Coronary artery (tissue), 2 donors: ENCODE measurements around the gene GBF1.

Experiments
- DNase-seq: peaks from one replicate; pipeline ENCODE4 v3.0.0-alpha.2; 2017; ENCODE audit warnings: low spot score
- H3K27ac ChIP-seq, 2 donors: fragments of 200-600 bp; sonication (generic); one replicate each; pipeline ENCODE4 v1.5.1; 2016 to 2019
- H3K4me3 ChIP-seq: fragments of 200-600 bp; sonication (generic); 2 replicates; pipeline ENCODE4 v1.5.1; 2016; ENCODE audit warnings: mild to moderate bottlenecking, moderate library complexity
- CTCF ChIP-seq: fragments of 200-600 bp; sonication (generic); IDR thresholded peaks from one replicate; pipeline ENCODE4 v1.5.1; 2019; ENCODE audit warnings: antibody characterized with exemption

Gene GBF1

GRCh38 chr10:102393411-102394078 lies 148.2 kb downstream of the GBF1 start:
- no peak for DNase-seq
- H3K27ac ChIP-seq = peak overlapping the region; percentile 97 to 98
- H3K4me3 ChIP-seq = peak overlapping the region; percentile 90
- TF ChIP-seq CTCF = peak; percentile 90

DNA sequence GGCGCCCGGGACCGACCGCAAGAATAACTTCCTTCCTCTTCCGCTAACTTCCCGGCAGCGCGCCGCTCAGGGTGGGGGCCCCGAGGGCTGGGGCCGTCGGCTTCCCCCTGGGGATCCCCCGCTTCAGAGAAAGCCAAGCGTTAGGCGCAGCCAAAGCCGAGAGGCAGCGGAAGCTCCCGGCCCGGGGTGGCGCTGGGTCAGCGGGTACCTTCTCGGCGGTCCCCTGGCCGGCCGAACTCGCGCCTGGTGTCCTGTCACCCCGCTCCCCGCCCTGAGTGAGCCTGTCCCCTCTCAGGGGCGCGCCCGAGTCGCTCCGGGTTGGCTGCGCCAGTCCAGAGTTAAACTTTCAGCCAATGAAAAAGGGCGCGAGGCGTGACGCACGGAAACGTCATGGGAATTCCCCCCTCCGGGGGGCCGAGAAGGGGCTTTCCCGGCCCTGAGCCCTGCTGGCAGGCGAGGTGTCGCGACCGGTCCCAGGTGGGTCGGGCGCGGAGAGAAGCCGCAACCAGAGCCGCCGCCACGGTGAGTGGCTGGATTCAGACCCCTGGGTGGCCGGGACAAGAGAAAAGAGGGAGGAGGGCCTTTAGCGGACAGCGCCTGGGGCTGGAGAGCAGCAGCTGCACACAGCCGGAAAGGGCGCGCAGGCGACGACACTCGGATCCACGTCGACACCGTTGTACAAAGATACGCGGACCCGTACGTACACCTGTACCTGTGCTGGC lies 148.9 kb downstream of the GBF1 start:
- DNase-seq = peak; percentile 96
- peak overlapping the region; percentile 97 to 98 for H3K27ac ChIP-seq
- H3K4me3 ChIP-seq = peak overlapping the region; percentile 90
- TF ChIP-seq CTCF = peak; percentile 36

GRCh38 chr10:102394801-102395399 lies 149.6 kb downstream of the GBF1 start:
- TF ChIP-seq CTCF = no peak
- DNase-seq = no peak
- H3K4me3 ChIP-seq = peak overlapping the region; percentile 90
- peak overlapping the region; percentile 97 to 98 for H3K27ac ChIP-seq

DNA sequence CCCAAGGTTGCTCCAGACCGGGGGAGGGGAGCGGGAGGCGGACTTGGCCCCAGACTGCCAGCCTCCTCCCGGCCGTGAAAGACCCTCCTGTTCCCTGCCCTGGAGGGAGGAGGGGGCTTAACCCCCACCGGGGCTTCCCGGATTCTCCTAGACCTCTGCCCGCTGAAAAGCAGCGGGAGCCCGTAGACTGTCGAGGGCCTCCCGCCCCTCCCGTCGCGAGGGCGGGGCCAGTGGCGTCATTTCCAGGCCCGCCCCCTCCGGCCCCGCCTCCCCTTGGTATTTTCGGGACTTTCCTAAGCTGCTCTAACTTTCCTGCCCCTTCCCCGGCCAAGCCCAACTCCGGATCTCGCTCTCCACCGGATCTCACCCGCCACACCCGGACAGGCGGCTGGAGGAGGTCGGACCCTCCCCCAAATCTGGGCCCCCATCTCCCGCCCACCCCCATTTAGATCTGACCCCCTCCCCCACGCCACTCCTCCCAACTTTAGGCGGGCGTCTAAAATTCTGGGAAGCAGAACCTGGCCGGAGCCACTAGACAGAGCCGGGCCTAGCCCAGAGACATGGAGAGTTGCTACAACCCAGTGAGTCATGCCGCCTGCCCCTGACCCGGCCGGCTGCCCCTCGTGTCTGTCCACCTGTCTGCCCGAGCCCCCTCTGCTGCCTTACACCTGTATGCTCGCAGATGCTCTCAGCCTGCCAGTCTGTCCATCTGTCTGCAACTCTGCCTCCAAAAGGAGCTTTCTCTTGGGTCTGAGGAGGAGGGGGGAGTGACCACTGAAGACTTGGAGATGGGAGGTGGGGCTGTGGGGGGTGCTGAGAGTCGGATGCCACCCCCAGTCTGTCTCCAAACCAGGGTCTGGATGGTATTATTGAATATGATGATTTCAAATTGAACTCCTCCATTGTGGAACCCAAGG lies 150.3 kb downstream of the GBF1 start, which contains the start of gene NFKB2:
Gene NFKB2, plus strand, starts transcription at position 306 of the 917 bp plus-strand sequence. Its CDS starts 255 bp downstream, at position 561.
- no peak for TF ChIP-seq CTCF
- Histone ChIP-seq H3K4me3 (peak within 1 kb of the TSS; percentile 90), H3K27ac (peak within 1 kb of the TSS; percentile 97 to 98)
- DNase-seq = peak; percentile 93

GRCh38 chr10:102396317-102396650 lies 151.0 kb downstream of the GBF1 start:
- no peak for DNase-seq
- H3K4me3 ChIP-seq = peak overlapping the region; percentile 90
- TF ChIP-seq CTCF = no peak

DNA sequence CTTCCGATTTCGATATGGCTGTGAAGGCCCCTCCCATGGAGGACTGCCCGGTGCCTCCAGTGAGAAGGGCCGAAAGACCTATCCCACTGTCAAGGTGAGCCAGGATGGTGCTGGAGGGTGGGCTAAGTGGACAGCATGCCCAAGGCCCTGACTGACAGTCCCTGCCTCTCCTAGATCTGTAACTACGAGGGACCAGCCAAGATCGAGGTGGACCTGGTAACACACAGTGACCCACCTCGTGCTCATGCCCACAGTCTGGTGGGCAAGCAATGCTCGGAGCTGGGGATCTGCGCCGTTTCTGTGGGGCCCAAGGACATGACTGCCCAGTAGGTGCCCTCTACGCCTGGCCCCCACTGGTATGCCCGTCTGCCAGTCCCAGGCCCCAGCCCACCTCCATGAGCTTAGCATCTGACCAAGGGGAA lies 151.4 kb downstream of the GBF1 start:
- Histone ChIP-seq H3K27ac (peak overlapping the region in 1 of 2 donors; percentile 98), H3K4me3 (peak overlapping the region; percentile 90)
- DNase-seq = no peak
- no peak for TF ChIP-seq CTCF

More at GRCh38 chr10:102396317-102396650, 151.0 kb downstream of the GBF1 start:
- H3K27ac ChIP-seq = peak overlapping the region; percentile 97 to 98
